H1 (cell line): ENCODE data around the gene VPS9D1. TPM values are rescaled to one million over a fixed set of nuclear protein-coding genes. Genes with fewer than 3 reads are reported as not detected.

Experiments used
- CHD7 ChIP-seq: fragments of 300-600 bp; sonication (generic); IDR thresholded peaks from 2 replicates; pipeline ENCODE4 v1.7.1; 2012; ENCODE audit warnings: low read length, moderate library complexity, mild to moderate bottlenecking, inconsistent platforms; ENCODE audit not compliant: insufficient replicate concordance
- JUN ChIP-seq: IDR thresholded peaks from 2 replicates; pipeline ENCODE4 v1.6.1; 2011; ENCODE audit warnings: low read depth, mild to moderate bottlenecking, improper control_type of control experiment, low read length
- SP1 ChIP-seq: IDR thresholded peaks from 2 replicates; pipeline ENCODE4 v1.6.1; 2011; ENCODE audit warnings: low read depth, low read length
- TAF1 ChIP-seq: IDR thresholded peaks from 2 replicates; pipeline ENCODE4 v1.6.1; 2011; ENCODE audit warnings: mild to moderate bottlenecking, low read depth, low read length
- polyA plus RNA-seq, 7 experiments: library from polyadenylated mRNA; depleted of rRNA in 3 of 7; stranded (reverse) in 5 of 7; unstranded in 2 of 7; fragments of >200 nt in 5 of 7; fragments of 200-250 nt in 2 of 7; gene quantifications; 1 replicate in 5 of 7; 2 replicates in 1 of 7; 4 replicates in 1 of 7; pipeline versions ENCODE4 v1.2.1 to v1.2.3, GENCODE V29; 2011 to 2013; ENCODE audit warnings: missing spikeins in 2 of 7, mixed read lengths in 2 of 7
- total RNA-seq: library from RNA; stranded (reverse); fragmentation: NEBNext Ultra II Directional; extraction: Animal tissue kit (Norgen Biotek cat#: 25700); gene quantifications from 2 replicates; pipeline ENCODE4 v1.2.1, GENCODE V29; 2021

VPS9D1 gene
- total and polyA plus RNA-seq, 2 of the 8 experiments (the other 6 are each of a cell fraction or from before 2014, with no cell fraction given), result 2.9 to 5.4 TPM

DNA sequence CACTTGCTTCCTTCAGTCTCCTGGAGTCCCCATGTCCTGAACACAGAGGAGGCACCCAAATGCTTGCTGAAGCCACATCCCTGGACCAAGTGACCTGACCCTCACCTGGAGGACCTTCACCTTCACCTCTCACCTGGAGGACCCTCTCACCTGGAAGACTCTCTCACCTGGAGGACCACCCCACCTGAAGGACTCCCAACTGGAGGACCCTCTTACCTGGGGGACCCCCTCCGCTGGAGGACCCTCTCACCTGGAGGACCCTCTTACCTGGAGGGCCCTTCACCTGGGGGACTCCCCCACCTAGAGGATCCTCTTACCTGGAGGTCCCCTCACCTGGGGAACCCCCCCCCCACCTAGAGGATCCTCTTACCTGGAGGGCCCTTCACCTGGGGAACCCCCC, 34.8 kb downstream of the VPS9D1 start (continued):
- no peak for TF ChIP-seq CHD7
- TF ChIP-seq JUN, result no peak
- no peak for TF ChIP-seq TAF1
- TF ChIP-seq SP1, result no peak
